NCI-H226 (cell line): Measurements from ENCODE around the gene EID2B.

Source experiments
- DNase-seq: peaks from one replicate; pipeline ENCODE4 v3.0.0-alpha.2; 2015

EID2B gene

DNA sequence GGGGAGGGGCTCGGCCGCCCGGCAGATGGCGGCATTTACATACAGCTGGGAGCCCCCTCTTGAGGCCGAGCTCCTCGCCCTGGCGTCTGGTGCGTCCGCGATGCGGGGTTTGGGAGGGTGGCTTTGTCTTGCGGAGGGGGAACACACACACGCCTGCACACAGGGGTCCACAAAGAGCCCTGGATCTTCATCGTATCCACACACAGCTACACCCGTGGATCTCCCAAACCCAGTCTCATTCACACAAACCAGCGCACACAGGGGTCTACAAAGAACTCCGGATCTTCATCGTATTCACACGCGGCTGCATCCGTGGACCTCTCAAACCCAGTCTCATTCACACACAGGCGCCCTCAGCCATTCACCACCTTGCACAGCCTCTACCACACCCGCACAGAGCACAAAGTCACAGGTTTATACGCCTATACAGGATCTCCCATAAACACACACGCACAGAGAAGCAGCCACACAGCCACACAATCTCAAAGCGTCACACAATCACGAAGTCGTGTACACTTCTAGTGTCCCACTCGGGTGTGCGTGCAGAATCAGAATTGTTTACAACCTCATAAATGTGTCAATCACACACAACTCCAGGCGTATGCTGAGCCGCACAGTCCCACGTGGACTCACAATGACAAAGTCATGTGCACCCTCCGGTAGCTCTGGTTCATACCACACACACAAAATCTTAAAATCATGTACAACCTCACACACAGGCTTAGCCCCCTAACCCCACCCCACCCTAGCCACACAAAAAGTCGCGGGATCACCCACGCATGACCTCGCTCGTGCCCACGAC, 34.5 kb downstream of the EID2B start:
- DNase-seq = no peak

DNA sequence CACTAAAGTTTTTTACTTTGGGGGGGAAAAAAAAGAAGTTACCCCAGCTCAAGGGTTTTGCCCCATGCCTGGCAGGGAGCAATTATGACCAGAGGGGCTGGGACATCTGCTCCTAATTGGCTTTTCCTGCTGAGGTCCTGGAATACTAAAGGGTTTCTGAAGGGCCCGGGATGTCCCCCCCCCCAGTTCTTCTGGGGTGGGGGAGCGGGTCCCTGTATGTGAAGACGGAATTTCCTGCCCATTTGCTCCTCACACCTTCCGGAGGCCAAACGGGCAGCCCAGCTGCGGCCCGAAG, 35.0 kb downstream of the EID2B start:
- DNase-seq = no peak

DNA sequence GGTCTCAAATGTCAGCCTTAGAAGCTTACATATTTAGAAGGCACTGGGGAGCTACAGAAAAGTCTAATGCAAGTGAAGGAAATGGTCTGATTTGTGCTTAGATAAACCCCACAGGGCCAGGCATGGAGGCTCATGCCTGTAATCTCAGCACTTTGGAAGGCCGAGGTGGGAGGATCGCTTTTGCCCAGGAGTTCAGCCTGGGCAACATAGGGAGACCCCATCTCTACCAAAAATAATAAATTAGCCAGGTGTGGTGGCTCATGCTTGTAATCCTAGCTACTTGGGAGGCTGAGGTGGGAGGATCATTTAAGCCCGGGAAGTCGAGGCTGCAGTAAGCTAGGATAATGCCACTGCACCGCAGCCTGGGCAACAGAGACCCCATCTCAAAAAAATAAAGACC, 36.6 kb downstream of the EID2B start:
- DNase-seq = no peak

DNA sequence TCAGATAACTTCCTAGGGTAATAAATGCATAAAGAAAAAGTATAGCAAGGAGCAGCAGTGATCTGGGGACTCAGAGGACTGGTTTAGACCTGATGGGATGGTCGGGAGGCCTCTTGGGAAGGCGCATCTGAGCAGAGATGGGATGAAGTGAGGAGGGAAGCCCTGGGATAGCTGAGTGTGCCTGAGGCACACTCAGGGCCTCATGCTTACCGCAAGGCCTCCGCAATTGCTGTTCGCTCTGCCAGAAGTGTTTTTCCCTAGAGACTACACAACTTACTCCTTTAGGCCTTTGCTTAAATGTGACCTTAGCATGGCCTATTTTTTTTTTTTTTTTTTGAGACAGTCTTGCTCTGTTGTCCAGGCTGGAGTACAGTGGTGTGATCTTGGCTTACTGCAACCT, 38.0 kb downstream of the EID2B start:
- DNase-seq = no peak

DNA sequence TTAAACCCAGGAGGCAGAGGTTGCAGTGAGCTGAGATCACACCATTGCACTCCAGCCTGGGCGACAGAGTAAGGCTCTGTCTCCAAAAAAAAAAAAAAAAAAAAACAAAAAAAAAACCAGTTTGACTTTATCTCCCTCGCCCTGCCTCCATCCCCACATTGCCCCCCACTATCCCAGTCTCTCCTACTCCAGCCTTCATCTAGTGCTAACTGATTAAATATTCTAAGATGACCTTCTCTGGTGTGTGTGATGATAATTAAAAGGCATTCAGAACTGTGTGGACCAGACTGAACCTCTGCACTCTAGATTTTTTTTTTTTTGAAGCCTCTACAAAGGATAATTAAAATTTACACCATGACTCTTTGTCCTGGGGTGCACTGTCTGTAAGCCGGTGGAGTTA, 39.9 kb downstream of the EID2B start:
- no peak for DNase-seq

DNA sequence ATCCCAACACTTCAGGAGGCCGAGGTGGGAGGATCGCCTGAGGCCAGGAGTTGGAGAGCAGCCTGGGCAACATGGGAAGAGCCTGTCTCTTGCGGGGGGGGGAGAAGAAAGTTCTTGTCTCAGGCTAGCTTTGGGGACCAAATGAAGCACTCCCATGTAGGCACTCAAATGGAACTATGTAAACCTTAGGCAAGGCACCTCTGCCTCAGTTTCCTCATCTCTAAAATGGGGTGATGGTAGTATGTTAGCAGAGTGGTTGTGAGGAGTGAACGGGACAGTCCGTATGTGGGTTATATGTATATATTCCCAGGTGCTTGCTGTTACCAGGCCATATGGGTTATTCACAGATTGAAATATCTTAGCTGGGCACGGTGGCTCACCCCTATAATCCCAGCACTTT, 40.4 kb downstream of the EID2B start:
- DNase-seq = no peak

DNA sequence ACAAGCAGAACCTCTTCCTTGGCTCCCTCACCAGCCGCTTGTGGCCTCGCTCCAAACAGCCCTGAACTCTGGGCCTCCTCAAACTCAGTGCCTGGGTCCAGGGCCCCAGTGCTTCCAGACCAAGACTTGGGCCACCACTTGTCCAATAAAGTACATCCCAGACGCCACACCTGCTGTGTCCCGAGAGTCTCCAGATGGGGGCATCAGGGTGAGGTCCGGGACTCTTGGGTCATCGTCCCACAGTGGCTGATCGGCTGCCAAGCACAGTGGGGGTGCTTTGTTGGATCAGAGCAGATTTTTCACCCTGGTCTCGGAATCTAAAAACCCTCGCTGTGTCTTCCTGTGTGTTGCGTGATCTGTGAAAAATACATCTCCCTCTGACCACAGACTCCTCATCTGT, 42.9 kb downstream of the EID2B start:
- DNase-seq = no peak

DNA sequence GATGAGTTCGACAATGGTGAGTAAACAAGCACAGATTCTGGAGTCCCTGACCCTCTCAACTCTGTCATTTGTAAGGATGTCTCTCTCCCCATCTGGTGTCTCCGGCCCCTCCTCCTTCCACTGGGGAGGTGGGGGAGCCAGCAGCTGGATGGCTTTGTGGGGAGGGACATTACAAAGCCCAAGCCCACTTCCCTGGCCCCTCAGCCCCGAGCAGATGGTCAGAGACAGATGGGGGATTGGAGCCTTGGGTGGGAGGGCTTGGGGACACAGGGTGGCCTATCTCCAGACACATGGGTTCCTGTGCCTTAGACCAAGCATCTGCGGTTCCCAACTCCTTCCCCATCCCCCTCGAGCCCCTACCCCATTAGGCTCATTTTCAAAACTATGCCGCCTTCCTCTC, 49.5 kb downstream of the EID2B start:
- no peak for DNase-seq

DNA sequence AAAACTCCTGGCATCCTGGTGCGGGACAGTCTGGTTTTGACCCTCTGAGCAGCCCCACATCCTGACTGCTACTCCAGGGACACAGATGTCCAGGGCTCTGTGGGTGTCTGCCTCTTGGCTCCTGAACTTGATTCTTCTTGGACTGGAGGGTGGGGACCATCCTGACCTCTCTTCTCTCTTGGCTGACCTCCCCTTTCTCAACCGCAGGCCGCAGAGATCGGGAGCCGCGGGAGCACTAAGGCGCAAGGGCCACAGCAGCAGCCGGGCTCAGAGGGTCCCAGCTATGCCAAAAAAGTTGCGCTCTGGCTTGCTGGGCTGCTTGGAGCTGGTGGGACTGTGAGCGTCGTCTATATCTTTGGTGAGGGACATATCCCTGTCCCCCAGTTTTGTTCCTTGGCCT, 51.0 kb downstream of the EID2B start:
- no peak for DNase-seq

DNA sequence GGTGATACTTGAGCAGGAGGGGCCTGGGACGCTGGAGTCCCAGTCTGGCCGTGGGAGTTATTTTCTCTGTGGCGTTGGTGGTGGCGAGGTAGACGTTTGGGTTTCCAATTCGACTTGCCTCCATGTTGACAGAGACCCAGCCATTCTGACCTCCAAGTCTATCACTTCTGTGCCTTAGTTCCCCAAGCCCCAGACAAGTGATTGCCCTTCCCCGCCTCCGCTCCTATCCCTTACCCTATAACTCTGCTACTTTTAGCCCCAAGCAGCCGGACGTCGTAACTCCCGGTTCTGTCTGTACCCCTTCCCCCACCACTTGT, 51.5 kb downstream of the EID2B start:
- DNase-seq = no peak
